Prostate gland (tissue), 2 donors: ENCODE results near the gene NRSN2.

Source experiments
- CTCF ChIP-seq, 4 experiments: fragments of 200-600 bp in 2 of 4; fragments of 450-650 bp in 2 of 4; sonication (generic) in 2 of 4; IDR thresholded peaks; 1 replicate in 3 of 4; 2 replicates in 1 of 4; pipeline ENCODE4 v1.5.1; 2016 to 2019; ENCODE audit warnings: antibody characterized with exemption in 4 of 4, mild to moderate bottlenecking in 2 of 4, moderate library complexity in 2 of 4
- POLR2A ChIP-seq: fragments of 450-650 bp; IDR thresholded peaks from one replicate; pipeline ENCODE4 v1.6.1; 2016; ENCODE audit warnings: antibody characterized with exemption, mild to moderate bottlenecking
- POLR2AphosphoS5 ChIP-seq: sonication (generic); formaldehyde crosslinking; IDR thresholded peaks from one replicate; pipeline ENCODE4 v1.6.1; 2017; ENCODE audit warnings: antibody characterized with exemption

- peak in 1 of 4 experiments; percentile 12 for TF ChIP-seq CTCF (IDR thresholded peaks at IDR 0.05)
- TF ChIP-seq POLR2AphosphoS5 = peak; percentile 31
- TF ChIP-seq POLR2A = peak; percentile 68
Observed at GRCh38 chr20:381581-382290, 34.8 kb downstream of the NRSN2 start.
